Endothelial cell of hepatic sinusoid (primary cell): Measurements from ENCODE around the gene EPS8L1.
"Not testable (repeated sequence)": the region's sequence is repeated elsewhere in the genome, so short reads cannot be mapped to it uniquely, and the experiment has no call there.

ENCODE experiments used
- in situ Hi-C: cut with HindIII; loops from 2 replicates; pipeline ENCODE4 v1.10.0; 2017; ENCODE audit warnings: low sequenced_read_pairs

EPS8L1 gene

DNA sequence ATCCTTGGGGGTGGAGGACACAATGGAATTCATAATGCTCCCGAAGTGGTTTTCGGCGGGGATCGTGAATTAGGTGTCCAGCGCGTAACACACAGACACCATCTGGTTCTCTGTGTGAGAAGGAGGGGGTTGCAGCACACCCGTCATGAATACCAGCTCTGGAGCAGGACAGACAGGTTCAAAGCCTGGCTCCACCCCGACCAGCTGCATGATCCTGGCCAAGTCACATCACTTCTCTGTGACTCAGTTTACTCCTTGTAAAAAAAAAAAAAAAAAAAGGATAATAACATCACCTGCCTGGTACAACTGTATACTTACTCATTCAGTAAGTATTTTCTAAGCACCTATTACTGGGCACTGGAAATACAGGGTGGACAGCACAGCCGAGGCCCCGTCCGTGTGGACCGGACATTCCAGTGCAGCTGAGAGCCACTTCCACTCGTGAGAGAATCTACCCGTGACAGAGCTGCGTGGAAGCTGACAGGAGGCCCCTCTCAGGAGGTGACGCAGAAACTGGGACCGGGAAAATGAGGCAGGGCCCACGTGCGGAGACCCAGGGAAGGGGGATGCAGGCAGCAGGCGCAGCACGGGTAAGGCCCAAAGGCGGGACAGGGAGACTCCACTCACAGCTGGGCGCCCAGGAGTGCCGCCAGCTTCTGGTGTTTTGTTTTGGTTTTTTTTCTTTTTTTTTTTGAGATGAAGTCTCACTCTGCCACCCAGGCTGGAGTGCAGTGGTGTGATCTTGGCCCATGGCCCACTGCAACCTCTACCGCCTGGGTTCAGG is 24.7 kb upstream of the EPS8L1 start:
- in situ Hi-C loops = no loop called here

DNA sequence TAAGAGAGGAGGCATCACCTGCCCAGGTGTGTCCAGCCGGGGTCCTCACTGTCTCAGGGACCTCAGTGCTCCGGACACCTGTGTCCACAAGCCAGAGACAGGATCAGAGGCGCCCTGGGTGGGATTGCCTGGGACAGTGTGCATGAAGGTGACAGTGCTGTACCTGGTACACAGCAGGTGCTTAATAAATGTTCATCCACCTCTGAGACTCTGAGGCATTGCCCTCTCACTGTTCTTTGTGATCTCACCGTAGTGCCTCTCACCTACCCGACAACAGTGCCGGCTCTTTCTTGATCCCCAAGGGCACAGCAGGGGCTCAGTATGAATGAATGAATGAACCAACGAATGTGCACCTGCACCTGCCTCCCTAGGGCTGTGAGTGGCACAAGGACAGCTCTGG is 21.9 kb upstream of the EPS8L1 start:
- in situ Hi-C loops = no loop called here

DNA sequence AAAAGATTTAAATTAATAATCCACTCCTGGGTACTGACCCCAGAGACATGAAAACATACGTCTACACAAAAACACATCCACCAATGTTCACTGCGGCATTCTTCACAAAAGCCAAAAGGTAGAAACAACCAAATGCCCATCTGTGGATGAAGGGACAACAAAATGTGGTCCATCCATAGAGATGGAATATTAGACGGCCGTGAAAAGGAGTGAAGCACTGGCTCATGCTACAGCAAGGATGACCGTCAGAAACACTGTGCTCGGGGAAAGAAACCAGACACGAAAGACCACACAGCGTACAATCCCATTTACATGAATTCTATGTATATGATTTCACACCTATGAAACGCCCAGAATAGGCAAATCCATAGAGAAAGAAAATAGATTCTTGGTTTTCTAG is 18.8 kb upstream of the EPS8L1 start:
- in situ Hi-C loops = no loop called here

DNA sequence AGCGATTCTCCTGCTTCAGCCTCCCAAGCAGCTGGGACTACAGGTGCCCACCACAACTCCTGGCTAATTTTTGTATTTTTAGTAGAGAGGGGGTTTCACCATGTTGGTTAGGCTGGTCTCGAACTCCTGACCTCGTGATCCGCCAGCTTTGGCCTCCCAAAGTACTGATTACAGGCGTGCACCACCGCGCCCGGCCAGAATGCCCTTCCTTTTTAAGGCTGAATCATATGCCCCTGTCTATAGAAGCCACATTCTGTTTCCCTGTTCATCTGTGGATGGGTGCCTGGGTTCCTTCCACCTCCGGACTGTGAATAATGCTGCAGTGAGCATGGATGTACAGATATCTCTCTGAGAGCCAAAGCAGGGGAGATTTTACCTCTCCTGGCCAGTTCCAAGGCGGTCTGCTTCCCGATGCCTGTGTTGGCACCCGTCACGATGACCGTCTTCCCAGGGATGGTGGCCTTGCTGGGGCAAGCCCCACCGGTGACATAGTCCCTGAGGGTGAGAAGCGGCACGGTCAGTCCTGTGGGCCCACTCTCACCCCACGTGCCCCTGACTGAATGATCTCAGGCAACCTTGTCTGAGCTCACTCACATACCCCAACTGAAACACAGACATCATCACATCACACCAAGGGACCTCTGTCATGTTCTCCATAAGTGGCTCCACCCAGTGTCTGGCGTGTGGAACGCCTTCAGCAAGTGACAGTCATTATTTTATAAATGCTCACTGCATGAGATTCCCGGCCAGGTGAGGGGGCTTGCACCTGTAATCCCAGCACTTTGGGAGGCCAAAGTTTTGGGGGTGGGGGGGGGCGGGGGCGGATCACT is 16.7 kb upstream of the EPS8L1 start:
- in situ Hi-C loops = no loop called here

DNA sequence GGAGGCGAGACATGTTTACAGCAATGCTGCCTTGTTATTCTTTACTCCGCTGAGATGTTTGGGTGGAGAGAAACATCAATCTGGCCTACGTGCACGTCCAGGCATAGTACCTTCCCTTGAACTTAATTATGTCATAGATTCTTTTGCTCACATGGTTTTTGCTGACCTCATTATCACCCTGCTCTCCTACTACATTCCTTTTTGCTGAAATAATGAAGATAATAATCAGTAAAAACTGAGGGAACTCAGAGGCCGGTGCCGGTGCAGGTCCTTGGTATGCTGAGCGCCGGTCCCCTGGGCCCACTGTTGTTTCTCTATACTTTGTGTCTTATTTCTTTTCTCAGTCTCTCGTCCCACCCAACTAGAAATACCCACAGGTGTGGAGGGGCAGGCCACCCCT is 15.4 kb upstream of the EPS8L1 start:
- in situ Hi-C loops = not testable (repeated sequence)

- in situ Hi-C loops = no loop called here
Observed at GRCh38 chr19:55062735-55063491, 12.8 kb upstream of the EPS8L1 start, which contains the start of gene RDH13. TSS of gene RDH13 (minus strand) at chr19:55063148. CDS start at chr19:55063032, 116 bp downstream.

DNA sequence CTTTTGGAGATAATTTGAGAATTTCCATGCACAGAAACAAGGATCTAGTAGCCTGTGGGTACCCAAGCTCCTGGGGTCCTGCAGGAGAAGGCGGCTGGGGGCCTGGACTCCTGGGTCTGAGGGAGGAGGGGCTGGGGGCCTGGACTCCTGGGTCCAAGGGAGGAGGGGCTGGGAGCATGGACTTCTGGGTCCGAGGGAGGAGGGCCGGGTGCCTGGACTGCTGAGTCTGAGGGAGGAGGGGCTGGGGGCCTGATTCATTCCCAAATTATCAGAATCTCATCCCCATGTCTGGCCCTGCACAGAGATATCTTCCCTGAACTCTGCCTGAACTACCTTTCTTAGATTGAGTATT is 12.2 kb upstream of the EPS8L1 start:
- in situ Hi-C loops = no loop called here

DNA sequence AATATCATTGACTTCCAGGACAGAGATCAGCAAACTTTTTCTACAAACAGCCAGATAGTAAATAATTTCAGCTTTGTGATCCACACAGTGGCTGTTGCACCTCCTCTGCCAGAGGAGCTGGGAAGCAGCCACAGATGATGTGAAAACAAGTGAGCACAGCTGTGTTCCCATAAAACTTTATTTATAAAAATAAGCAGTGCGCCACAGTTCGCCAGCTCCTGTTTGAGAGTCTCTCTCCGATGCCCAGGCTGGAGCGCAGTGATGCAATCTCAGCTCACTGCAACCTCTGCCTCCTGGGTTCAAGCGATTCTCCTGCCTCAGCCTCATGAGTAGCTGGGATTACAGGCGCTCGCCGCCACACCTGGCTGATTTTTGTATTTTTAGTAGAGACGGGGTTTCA is 10.2 kb upstream of the EPS8L1 start:
- in situ Hi-C loops = not testable (repeated sequence)

DNA sequence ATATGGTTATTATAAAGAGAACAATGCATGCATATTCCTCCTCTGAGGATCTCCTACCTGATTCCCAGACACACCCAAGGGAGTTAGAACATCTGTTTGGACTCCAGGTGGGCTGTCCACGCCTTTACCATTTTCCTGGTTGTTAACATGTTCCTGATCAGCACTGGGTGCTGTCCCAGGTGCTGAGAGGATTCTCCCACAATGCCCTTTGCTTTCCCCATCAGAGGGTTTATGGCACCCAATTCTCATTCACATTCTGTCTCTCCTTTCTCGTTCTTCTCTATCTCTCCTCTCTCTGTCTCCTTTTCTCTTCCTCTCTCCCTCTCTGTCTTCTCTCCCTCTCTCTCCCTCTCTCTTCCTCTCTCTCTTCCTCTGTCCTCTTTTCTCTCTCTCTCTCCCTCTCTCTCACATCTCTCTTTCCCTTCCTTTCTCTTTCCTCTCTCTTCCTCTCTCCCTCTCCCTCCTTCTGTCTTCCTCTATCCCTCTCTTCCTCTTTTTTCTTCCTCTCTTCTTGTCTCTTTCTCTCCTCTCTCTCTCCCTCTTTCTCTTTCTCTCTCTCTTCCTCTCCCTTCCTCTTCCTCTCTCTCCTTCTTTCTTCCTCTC is 9.5 kb upstream of the EPS8L1 start:
- in situ Hi-C loops = no loop called here

GRCh38 chr19:55067869-55068268 is 7.8 kb upstream of the EPS8L1 start:
- in situ Hi-C loops = no loop called here

- in situ Hi-C loops = no loop called here
Observed at GRCh38 chr19:55068950-55069864, 6.5 kb upstream of the EPS8L1 start.

DNA sequence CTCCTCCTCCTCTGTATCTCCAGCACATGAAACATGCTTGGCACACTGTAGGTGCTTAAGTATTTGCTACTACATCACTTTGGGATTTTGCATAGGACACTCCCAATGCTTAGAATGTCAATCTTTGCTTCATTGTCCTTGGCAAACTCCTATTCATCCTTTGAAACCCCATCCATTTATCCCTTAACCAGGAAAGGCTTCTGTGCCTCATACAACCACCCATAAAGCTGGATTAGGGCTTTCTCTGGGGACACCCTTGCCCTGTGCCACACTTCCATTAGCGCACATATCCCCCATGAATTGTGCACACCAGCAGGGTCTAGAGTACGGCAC is 5.8 kb upstream of the EPS8L1 start:
- in situ Hi-C loops = no loop called here

DNA sequence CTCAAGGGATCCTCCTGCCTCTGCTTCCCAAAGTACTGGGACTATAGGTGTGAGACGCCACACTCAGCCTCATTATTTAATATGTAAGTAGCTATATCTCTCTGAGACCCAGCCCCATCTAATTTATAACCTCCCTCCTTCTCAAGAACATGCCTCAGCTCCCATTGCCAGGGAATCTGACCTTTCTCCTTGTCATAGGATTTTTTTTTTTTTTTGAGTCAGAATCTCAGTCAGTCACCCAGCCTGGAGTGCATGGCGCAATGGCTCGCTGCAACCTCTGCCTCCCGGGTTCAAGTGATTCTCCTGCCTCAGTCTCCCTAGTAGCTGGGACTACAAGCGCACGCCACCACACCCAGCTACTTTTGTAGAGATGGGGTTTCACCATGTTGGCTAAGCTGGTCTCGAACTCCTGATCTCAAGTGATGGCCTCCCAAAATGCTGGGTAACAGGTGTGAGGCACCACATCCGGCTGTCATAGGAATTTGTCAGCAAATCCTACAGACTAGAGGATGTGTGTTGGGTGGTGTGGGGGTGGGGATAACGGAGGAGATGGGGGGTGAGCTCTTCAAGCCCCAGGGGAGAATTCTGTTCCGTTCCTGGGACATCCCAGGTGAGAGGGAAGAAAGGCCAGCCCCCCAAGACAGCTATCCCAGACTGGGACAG is 5.1 kb upstream of the EPS8L1 start:
- in situ Hi-C loops = no loop called here

DNA sequence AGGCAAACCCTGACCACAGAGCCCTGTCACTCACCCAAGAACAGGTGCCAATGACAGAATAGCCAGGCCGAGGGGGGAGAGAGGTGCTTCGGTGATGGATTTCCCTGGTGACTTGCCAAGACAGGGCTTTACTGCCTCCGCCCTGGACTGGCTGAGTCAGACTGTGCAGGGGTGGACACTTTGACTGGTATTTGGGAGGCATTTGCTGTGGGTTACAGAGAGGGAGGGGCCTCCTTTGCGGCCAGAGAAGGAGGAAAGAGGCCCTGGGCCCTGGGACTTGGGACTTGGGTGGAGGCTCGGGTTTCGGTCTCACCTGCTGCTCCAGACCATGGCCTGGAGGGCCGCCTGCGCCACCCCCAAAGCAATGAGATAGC is 4.6 kb upstream of the EPS8L1 start:
- in situ Hi-C loops = no loop called here

DNA sequence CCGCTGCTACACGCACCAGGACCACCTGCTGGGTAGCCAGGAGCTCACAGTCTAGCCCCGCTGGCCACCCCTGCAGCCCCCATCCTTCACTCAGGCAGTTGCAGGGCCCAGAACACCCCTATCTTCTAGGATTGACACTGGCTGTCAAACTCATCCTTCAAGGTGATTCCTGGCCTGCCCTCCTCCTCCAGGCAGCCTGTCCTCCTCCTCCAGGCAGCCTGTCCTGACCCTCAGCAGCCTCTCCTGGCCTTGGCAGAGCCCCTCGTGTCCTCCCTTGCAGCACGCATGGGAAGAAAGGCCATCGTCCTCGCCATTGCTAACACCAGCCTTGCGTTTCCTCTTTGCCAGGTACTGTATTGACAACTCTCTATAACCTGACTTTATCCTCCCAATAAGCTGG is 3.8 kb upstream of the EPS8L1 start:
- in situ Hi-C loops = no loop called here

DNA sequence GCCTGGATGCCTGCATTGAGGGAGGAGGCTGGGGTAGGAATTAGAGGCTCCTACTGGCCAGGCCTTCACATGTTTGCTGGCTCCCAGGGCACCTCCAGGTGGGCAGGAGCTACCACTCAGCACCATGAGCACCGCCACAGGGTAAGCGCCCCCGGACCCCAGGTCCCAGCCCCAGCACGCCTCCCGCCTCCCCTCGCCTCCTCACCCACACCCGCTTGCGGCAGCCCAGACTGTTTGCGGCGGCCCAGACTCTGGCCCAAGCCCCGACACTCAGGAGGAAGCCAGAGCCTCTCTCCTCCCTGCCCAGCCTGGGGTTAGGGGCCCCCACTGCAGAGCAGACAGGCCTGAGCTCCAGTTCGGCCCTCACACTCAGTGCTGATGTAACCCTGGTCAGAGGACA is 652 bp downstream of the EPS8L1 start:
- in situ Hi-C loops = no loop called here

- in situ Hi-C loops = no loop called here
Observed at GRCh38 chr19:55077106-55077505, 1.4 kb downstream of the EPS8L1 start.

- in situ Hi-C loops = no loop called here
Observed at GRCh38 chr19:55078996-55079395, 3.3 kb downstream of the EPS8L1 start.

GRCh38 chr19:55079400-55080038 is 3.9 kb downstream of the EPS8L1 start:
- in situ Hi-C loops = no loop called here
